ENCODE results near the gene MAPKAPK3. TPM values are rescaled to one million over a fixed set of nuclear protein-coding genes. Genes with fewer than 3 reads are reported as not detected.

MAPKAPK3 gene
- total RNA-seq = 18.6 and 27.9 TPM in 2 replicates

GRCh38 chr3:50617096-50617791, at the start of gene MAPKAPK3:
MAPKAPK3 (plus strand) TSS chr3:50617151; CDS start chr3:50617566, 415 bp downstream.

GRCh38 chr3:50567386-50568167, 49.4 kb upstream of the MAPKAPK3 start, which contains the start of gene C3orf18:
C3orf18 (minus strand) TSS chr3:50567747; CDS start chr3:50565699, 2,048 bp downstream.

GRCh38 chr3:50568947-50569749, 47.8 kb upstream of the MAPKAPK3 start, which contains the start of gene HEMK1:
HEMK1 (plus strand) TSS chr3:50569522; CDS start chr3:50571105, 1,583 bp downstream.

GRCh38 chr3:50611464-50612233, 5.3 kb upstream of the MAPKAPK3 start, which contains the start of gene CISH:
CISH (minus strand) TSS chr3:50611774; CDS start chr3:50611650, 124 bp downstream.

GRCh38 chr3:50674349-50675178, 57.6 kb downstream of the MAPKAPK3 start, which contains the start of gene DOCK3:
DOCK3 (plus strand) TSS chr3:50674927; CDS start chr3:50675264, 337 bp downstream.

Other genes with a start within 250 kb of the MAPKAPK3 start
- not detected in 2 replicates for gene CACNA2D2, start 113.5 kb upstream of the MAPKAPK3 start, total RNA-seq
- gene C3orf18, start 49.4 kb upstream of the MAPKAPK3 start, total RNA-seq = 4.5 and 11.9 TPM in 2 replicates
- 6.8 and 19.5 TPM in 2 replicates for gene HEMK1, start 47.6 kb upstream of the MAPKAPK3 start, total RNA-seq
- gene CISH, start 5.4 kb upstream of the MAPKAPK3 start, total RNA-seq = 0.32 and 2.2 TPM in 2 replicates
- gene DOCK3, start 57.8 kb downstream of the MAPKAPK3 start, total RNA-seq = under 0.01 and 0.16 TPM in 2 replicates